IPS-15b (cell line): ENCODE results near the gene WASHC4.

Source experiments
- H3K27me3 ChIP-seq: one replicate; pipeline ENCODE4 v1.6.1; 2013; ENCODE audit warnings: low read length; ENCODE audit not compliant: control insufficient read depth, insufficient read depth
- H3K36me3 ChIP-seq: one replicate; pipeline ENCODE4 v1.6.1; 2013; ENCODE audit warnings: low read length; ENCODE audit not compliant: control insufficient read depth, insufficient read depth
- H3K4me1 ChIP-seq: one replicate; pipeline ENCODE4 v1.6.1; 2013; ENCODE audit warnings: mild to moderate bottlenecking, low read length; ENCODE audit not compliant: control insufficient read depth, insufficient read depth
- H3K4me3 ChIP-seq: one replicate; pipeline ENCODE4 v1.5.1; 2013; ENCODE audit warnings: low read depth, low read length
- H3K9ac ChIP-seq: one replicate; pipeline ENCODE4 v1.6.1; 2013; ENCODE audit warnings: low read depth, mild to moderate bottlenecking, low read length
- H3K9me3 ChIP-seq: one replicate; pipeline ENCODE4 v1.6.1; 2013; ENCODE audit warnings: mild to moderate bottlenecking, low read length; ENCODE audit not compliant: control insufficient read depth, insufficient read depth

Gene WASHC4

DNA sequence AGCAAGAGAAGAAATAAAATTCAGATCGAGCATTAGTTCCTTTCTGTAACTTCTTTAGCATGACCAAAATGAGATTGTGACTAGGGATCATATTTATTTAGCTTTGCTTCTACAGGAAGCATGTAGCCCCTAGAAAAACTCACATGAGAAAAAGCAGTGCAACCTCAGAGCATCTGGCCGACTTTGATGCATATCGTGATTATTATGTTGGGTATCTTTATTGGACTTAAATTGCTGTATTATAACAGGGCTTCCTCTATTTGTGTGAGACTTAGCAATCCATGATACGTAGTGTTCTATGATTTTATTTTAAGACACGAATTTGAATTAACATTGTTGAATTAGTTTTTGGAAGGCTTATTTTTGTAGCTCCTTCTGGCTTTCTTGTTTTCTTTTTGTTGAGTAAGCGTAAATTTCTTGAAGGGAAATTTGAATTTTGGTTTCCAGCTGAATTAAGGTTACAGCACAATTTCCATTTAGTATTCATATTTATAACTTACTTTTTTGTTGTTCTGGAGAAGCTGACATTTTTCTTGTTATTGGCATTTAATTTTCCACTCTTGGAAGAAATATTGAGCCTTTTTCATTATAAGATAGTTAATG, 33.9 kb downstream of the WASHC4 start:
- no peaks in the 10 kb centered on the region for H3K9me3 ChIP-seq
- H3K36me3 ChIP-seq: no peaks in the 10 kb centered on the region
- no peaks in the 10 kb centered on the region for H3K4me1 ChIP-seq
- no peak overlapping the region for H3K4me3 ChIP-seq
- no peaks in the 10 kb centered on the region for H3K27me3 ChIP-seq
- no peak overlapping the region for H3K9ac ChIP-seq

DNA sequence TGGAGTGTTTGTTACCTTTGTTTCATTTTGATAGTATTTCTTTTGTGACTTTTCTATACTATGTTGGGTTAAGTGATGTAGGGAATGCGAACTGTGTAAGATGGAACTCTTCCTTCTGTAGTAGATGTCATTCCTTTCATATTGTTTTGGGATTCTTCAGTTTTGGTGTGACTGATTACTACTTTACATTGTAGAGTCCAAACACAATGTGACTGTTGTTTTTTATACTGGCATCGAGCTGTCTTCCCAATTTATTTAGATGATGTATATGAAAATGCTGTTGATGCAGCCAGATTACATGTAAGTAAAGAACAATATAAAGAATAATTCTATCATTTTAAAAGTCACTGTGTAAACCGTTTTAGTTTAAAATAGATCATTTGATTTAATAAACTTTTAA, 34.7 kb downstream of the WASHC4 start:
- Histone ChIP-seq H3K4me1 (no peaks in the 10 kb centered on the region), H3K9me3 (no peaks in the 10 kb centered on the region), H3K36me3 (peaks cover 7% of the 10 kb centered on the region), H3K9ac (no peak overlapping the region), H3K4me3 (no peak overlapping the region), H3K27me3 (no peaks in the 10 kb centered on the region)

DNA sequence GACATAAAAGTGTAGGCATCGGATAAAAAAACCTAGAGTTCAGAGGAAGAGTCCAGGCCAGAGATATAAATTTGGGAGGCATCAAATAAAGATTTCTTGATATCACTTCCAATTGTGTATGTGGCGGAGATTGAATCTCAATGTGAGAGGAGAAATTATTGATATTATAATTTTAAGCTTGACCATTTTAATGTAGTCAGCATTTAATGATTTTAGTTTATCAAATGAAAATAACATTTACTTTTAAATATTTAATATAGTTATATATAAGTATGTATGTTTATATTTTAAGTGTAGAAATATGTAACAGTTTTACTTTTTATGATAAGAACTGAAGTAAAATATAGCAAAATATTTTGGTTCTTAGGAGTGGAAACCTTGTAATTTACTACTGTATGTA, 48.7 kb downstream of the WASHC4 start:
- Histone ChIP-seq H3K27me3 (no peaks in the 10 kb centered on the region), H3K9ac (no peak overlapping the region), H3K36me3 (peaks cover 11% of the 10 kb centered on the region), H3K4me3 (no peak overlapping the region), H3K4me1 (no peaks in the 10 kb centered on the region), H3K9me3 (no peaks in the 10 kb centered on the region)

DNA sequence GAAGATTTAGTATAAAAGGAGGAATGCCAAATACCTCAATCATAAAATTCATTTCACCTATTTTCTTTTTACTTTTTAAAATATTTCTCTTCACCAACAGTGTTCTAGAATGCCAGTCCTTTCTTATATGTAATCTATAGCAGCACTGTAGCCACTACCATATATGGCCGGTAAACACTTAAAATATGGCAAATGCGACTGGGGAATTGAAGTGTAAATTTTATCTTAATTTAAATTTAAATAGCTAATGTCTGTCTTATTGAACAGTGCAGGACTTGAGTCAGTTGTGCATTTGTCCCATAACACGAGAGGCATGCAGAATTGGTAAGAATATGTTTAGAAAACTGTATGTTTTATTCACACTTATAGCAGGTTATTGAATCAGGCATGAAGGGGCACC, 50.1 kb downstream of the WASHC4 start:
- Histone ChIP-seq H3K4me3 (no peak overlapping the region), H3K9me3 (no peaks in the 10 kb centered on the region), H3K9ac (no peak overlapping the region), H3K4me1 (no peaks in the 10 kb centered on the region), H3K27me3 (no peaks in the 10 kb centered on the region), H3K36me3 (peaks cover 17% of the 10 kb centered on the region)

DNA sequence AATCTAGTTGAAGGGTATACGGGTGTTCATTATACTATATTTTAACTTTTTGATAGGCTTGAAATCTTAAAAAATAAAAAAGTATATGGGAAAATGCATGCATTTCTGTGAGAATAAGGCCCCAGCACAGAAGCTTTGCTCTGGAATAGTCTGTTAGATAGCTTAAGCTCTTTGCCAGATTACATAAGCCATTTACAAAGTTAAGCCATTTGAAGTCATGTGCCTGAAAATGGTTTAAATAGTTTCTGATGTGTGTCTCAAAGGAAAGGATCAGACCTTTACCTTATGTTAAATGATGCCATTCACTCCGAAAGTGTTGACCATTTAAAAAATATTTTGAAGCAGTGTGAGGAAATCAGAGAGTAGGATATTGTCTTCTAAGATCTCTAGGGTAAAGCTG, 51.3 kb downstream of the WASHC4 start:
- Histone ChIP-seq H3K4me1 (no peaks in the 10 kb centered on the region), H3K4me3 (no peak overlapping the region), H3K9me3 (no peaks in the 10 kb centered on the region), H3K27me3 (no peaks in the 10 kb centered on the region), H3K9ac (no peak overlapping the region), H3K36me3 (peaks cover 17% of the 10 kb centered on the region)

DNA sequence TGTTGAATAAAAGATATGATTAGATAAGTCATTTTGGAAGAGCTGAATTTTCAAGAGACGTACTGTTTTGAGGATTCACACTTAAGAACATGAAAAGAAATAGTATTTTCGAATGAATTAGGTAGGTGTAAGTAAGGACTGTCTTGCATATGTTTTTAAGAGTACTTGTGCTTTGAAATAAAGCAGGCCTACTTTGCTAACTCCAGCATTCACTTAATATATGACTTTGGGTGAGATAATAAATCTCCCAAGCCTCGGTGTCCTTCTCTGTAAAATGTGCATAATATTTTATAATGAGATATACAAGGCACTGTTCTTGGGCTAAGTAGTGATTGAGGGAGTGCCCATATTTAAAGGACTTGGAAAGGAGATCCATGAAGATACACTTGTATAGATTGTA, 54.6 kb downstream of the WASHC4 start:
- H3K36me3 ChIP-seq: peaks cover 12% of the 10 kb centered on the region
- no peak overlapping the region for H3K9ac ChIP-seq

DNA sequence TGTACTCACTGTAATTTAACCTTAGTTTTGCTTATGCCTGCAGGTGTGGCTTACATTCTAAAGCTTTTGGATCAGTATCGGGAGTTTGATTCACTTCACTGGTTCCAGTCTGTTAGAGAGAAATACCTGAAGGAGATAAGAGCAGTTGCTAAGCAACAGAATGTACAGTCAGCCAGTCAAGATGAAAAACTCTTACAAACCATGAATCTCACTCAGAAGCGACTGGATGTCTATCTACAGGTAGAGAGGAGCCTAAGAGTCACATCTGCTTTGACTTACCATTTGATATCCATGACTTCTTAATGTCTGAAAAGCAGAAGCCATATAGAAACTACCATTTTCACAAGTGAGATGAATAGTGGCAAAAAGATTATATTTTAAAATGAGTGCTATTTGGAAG, 56.5 kb downstream of the WASHC4 start:
- Histone ChIP-seq H3K9me3 (no peaks in the 10 kb centered on the region), H3K9ac (no peak overlapping the region), H3K27me3 (no peaks in the 10 kb centered on the region), H3K4me1 (no peaks in the 10 kb centered on the region), H3K4me3 (no peak overlapping the region), H3K36me3 (peaks cover 12% of the 10 kb centered on the region)

More for the DNA sequence above, 54.6 kb downstream of the WASHC4 start:
- no peaks in the 10 kb centered on the region for H3K27me3 ChIP-seq
- H3K4me3 ChIP-seq: no peak overlapping the region
- H3K9me3 ChIP-seq: no peaks in the 10 kb centered on the region
- no peaks in the 10 kb centered on the region for H3K4me1 ChIP-seq

DNA sequence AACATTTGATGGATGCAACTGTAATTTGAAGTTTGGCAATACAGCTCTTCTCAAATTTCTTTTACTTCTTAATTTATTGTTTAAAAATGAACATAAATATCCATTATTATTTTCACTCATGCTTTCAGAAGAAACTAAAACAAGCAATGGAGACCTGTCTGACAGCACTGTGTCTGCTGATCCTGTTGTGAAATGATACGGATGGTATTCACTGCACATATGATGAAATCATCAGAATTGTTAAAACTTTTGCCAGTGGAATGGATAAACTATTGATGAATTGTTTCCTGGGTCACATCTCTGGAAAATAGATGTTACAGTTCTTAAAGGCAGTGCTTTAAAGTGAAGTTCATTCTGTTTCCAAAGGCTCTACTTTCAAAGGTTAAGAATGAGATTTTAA, 59.2 kb downstream of the WASHC4 start:
- H3K27me3 ChIP-seq: no peaks in the 10 kb centered on the region
- no peaks in the 10 kb centered on the region for H3K4me1 ChIP-seq
- peaks cover 11% of the 10 kb centered on the region for H3K36me3 ChIP-seq
- no peak overlapping the region for H3K9ac ChIP-seq
- no peak overlapping the region for H3K4me3 ChIP-seq
- H3K9me3 ChIP-seq: no peaks in the 10 kb centered on the region

DNA sequence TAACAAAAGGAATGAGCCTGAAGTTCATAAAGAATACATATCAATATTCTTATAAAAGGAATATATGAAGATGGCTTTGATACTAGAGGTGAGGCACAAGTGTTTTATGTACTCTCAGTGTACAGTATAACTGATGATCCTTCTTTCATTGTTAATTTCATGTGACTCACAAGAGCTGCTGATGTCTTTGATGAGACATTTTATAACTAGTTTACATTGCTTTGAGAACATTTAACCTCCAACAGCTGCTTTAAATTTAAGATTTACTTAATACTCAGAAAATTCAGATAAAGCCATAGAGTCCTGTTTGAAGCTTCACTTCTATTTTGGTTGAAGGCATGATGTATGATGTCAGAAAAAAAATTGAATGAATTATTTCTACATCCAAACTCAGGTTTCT, 59.8 kb downstream of the WASHC4 start:
- Histone ChIP-seq H3K9ac (no peak overlapping the region), H3K9me3 (no peaks in the 10 kb centered on the region), H3K27me3 (no peaks in the 10 kb centered on the region), H3K4me3 (no peak overlapping the region), H3K4me1 (no peaks in the 10 kb centered on the region), H3K36me3 (peaks cover 5% of the 10 kb centered on the region)

DNA sequence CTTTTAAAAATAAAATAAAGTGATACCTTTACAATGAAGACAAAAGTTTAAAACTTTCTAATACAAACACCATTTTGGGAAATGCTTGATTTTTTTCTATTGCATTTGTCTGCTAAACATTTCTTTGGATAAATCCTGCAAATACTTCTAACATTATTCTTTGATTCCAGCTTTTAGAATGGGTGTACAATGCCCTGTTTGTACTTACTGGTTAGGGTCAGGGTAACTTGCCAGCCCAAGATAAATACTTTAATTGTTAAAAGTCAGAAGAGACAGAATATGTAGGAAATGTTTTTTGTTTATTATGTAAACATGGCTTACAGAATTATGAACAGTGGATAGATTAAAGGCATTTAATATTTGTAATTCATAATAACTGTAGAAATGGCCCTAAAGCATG, 60.5 kb downstream of the WASHC4 start:
- Histone ChIP-seq H3K36me3 (peaks cover 5% of the 10 kb centered on the region), H3K9me3 (no peaks in the 10 kb centered on the region), H3K9ac (no peak overlapping the region), H3K4me3 (no peak overlapping the region), H3K4me1 (no peaks in the 10 kb centered on the region), H3K27me3 (no peaks in the 10 kb centered on the region)

DNA sequence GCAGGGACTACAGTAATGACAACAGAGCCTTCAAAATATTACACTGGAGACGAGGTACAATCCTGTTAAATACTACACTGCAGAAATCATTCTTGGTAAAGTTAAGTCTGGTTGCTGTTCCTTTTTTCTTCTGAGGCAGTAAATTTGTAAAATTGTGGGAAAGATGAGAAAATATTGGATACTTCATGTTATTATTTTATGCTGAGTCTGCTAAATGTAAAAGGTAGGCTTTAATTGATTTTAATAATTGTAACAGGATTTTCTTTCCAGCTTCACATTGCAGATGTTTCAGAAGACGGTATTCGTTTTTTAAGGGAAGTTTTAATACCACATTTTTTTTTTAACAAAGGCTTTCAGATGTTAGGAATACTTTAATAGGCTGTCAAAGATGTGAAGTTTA, 62.6 kb downstream of the WASHC4 start:
- no peak overlapping the region for H3K9ac ChIP-seq
- H3K4me1 ChIP-seq: no peaks in the 10 kb centered on the region
- no peaks in the 10 kb centered on the region for H3K9me3 ChIP-seq
- H3K27me3 ChIP-seq: no peaks in the 10 kb centered on the region
- peaks cover under 1% of the 10 kb centered on the region for H3K36me3 ChIP-seq
- H3K4me3 ChIP-seq: no peak overlapping the region

DNA sequence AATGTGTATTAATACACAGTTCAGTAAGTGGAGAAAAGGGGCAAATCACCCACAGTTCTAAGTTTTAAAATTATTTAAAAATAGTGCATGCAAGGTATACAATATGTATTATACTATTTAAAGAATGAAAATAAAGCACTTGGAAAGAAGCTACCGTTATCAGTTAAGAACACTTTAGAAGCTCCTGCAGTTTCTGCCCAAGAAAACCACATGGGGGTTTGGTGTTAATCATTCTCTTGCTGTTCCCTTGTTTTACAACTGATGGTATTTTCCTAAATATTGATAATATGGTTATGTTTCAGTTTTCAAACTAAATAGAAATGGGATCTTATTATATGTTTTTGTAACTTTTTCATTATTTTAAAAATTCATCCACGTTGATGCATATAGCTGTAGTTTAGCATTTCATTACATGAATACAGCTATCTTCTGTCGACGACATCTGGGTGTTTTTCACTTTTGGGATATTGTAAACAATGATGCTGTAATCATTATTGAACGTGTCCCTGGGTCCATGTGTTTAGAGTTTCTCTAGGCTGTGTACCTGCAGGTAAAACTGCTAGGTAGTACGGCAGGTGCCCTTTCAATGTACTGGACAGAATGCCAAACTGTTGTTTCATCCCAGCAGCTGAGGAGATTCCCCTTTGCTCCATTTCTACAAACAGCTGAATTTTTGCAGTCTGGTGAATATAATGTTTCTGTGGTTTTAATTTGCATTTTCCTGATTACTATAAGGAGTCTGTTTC, 64.3 kb downstream of the WASHC4 start:
- Histone ChIP-seq H3K27me3 (no peaks in the 10 kb centered on the region), H3K4me3 (no peak overlapping the region), H3K4me1 (no peaks in the 10 kb centered on the region), H3K36me3 (no peaks in the 10 kb centered on the region), H3K9me3 (no peaks in the 10 kb centered on the region), H3K9ac (no peak overlapping the region)
